Subcutaneous adipose tissue (tissue), 4 donors: Measurements from ENCODE around the gene MAPK9. TPM values are rescaled to one million over a fixed set of nuclear protein-coding genes. Genes with fewer than 3 reads are reported as not detected.

Experiments used
- CTCF ChIP-seq: fragments of 450-650 bp; IDR thresholded peaks from one replicate; pipeline ENCODE4 v1.5.1; 2016; ENCODE audit warnings: low read depth, mild to moderate bottlenecking, control low read depth, antibody characterized with exemption, moderate library complexity
- total RNA-seq, 4 donors: library from RNA; depleted of rRNA; stranded (reverse); fragments of >200 nt; gene quantifications; one replicate each; pipeline ENCODE4 v1.1.0, GENCODE V29; 2016

MAPK9 gene
- total RNA-seq, 4 donors from 2014 or later = 23.7 to 34.7 (median 25.7) TPM

GRCh38 chr5:180335614-180336233 lies 43.8 kb upstream of the MAPK9 start:
- TF ChIP-seq CTCF = no peak

- no peak for TF ChIP-seq CTCF
Observed at GRCh38 chr5:180334751-180335613, 43.1 kb upstream of the MAPK9 start.

GRCh38 chr5:180334176-180334575 lies 42.3 kb upstream of the MAPK9 start:
- TF ChIP-seq CTCF = no peak

- no peak for TF ChIP-seq CTCF
Observed at GRCh38 chr5:180333661-180334060, 41.8 kb upstream of the MAPK9 start.

GRCh38 chr5:180332861-180333260 lies 41.0 kb upstream of the MAPK9 start:
- TF ChIP-seq CTCF = no peak

GRCh38 chr5:180332051-180332517 lies 40.2 kb upstream of the MAPK9 start:
- TF ChIP-seq CTCF = no peak

GRCh38 chr5:180331647-180331950 lies 39.7 kb upstream of the MAPK9 start:
- no peak for TF ChIP-seq CTCF
